ENCODE data around the gene SUPT5H. TPM values are rescaled to one million over a fixed set of nuclear protein-coding genes. Genes with fewer than 3 reads are reported as not detected.

SUPT5H gene
- total RNA-seq (10 to 100 TPM; 65.0 to 96.6 (median 84.3) TPM), polyA plus RNA-seq (100 to 1,000 TPM in 1 of 2 donors, 10 to 100 TPM in 1; 56.2 to 149 TPM)
- long read RNA-seq, donor 1, transcript SUPT5H-218 (2 exons, 718 nt), result major isoform, 23 of 37 reads
- long read RNA-seq, donor 1, partial matches to known transcripts, result 12 of 37 reads
- long read RNA-seq, donor 1, other reads (novel, unspliced or antisense), result 2 of 37 reads
- long read RNA-seq, donor 2, transcript SUPT5H-218 (2 exons, 718 nt), result major isoform, 22 of 40 reads
- long read RNA-seq, donor 2, partial matches to known transcripts, result 17 of 40 reads
- long read RNA-seq, donor 2, other reads (novel, unspliced or antisense), result 1 of 40 reads
- long read RNA-seq, donor 3, partial matches to known transcripts, result 16 of 23 reads
- long read RNA-seq, donor 3, other reads (novel, unspliced or antisense), result 4 of 23 reads

DNA sequence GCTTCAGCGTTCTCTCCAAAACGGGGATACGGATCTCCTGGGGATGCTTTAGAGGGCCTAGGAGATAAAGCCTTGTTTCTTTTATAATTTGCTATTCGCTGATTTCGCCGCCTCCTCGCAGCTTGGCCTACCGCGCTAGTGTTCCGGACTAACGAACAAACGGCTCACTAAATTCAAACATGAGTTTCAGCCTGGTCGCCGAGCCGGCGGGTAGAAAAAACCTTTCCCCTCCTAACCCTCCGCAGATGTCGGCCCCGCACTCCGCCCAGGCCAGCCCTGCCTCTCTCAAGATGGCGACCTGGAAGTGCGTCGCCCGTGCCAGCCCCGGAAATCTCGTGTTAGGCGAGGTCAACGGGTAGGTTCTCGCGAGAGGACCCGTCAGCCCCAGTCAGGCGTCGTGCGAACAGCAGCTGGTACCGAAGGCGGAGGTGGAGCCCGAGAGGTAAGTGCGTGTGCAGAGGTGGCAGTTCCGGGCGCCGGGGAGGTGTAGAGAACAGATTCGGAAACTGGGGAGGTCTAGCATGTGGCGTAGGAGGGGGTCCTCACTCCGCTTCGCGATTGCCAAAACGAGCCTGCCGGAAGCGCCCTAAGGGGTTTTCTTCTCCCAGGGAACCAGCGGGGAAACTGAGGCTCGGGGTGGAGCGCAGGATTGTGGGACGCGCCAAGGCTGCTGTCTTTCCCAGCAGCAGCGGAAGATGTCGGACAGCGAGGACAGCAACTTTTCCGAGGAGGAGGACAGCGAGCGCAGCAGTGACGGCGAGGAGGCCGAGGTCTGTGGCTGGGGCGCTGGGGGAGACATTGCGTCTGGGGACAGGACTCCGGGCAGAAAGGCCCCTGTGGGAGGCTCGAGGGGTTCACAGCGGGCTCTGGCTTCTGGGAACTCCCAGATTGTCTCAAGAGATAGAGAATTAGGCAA, at the start of gene SUPT5H:
Gene SUPT5H, plus strand, starts transcription at position 387 of the 916 bp plus-strand sequence. Its CDS starts 309 bp downstream, at position 696.
- peak; percentile 98 to 99 (median 99) for ATAC-seq
- WGBS, 2 donors, result 0% methylated on average over 68 of the region's 68 CpGs
- DNase-seq, result peak; percentile 96 to 98
- Histone ChIP-seq H3K36me3 (peaks cover 0 to 30% (median 3%) of the 10 kb centered on the region in 9 donors), H3K27me3 (no peaks in the 10 kb centered on the region), H3K27ac (peak within 1 kb of the TSS; percentile 70 to 97 (median 93)), H3K4me1 (peaks cover 6 to 48% (median 35%) of the 10 kb centered on the region in 9 donors), H3K4me3 (peak within 1 kb of the TSS; percentile 72 to 97 (median 84)), H3K9me3 (no peaks in the 10 kb centered on the region)
- intact Hi-C loops (cut with DNase I), result loop anchor here in 3 of 10 donors (2.0 to 10.0 kb wide), 5 partner anchors 33 to 103 kb away; partner anchors contain the start of genes EID2B (in 2 of the 3), MED29 (in 1 of the 3), PAF1 (in 1 of the 3) and PLEKHG2 (in 1 of the 3)
- TF ChIP-seq, protein P1, sequence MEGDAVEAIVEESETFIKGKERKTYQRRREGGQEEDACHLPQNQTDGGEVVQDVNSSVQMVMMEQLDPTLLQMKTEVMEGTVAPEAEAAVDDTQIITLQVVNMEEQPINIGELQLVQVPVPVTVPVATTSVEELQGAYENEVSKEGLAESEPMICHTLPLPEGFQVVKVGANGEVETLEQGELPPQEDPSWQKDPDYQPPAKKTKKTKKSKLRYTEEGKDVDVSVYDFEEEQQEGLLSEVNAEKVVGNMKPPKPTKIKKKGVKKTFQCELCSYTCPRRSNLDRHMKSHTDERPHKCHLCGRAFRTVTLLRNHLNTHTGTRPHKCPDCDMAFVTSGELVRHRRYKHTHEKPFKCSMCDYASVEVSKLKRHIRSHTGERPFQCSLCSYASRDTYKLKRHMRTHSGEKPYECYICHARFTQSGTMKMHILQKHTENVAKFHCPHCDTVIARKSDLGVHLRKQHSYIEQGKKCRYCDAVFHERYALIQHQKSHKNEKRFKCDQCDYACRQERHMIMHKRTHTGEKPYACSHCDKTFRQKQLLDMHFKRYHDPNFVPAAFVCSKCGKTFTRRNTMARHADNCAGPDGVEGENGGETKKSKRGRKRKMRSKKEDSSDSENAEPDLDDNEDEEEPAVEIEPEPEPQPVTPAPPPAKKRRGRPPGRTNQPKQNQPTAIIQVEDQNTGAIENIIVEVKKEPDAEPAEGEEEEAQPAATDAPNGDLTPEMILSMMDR (IDR thresholded peaks at IDR 0.05), result no peak

DNA sequence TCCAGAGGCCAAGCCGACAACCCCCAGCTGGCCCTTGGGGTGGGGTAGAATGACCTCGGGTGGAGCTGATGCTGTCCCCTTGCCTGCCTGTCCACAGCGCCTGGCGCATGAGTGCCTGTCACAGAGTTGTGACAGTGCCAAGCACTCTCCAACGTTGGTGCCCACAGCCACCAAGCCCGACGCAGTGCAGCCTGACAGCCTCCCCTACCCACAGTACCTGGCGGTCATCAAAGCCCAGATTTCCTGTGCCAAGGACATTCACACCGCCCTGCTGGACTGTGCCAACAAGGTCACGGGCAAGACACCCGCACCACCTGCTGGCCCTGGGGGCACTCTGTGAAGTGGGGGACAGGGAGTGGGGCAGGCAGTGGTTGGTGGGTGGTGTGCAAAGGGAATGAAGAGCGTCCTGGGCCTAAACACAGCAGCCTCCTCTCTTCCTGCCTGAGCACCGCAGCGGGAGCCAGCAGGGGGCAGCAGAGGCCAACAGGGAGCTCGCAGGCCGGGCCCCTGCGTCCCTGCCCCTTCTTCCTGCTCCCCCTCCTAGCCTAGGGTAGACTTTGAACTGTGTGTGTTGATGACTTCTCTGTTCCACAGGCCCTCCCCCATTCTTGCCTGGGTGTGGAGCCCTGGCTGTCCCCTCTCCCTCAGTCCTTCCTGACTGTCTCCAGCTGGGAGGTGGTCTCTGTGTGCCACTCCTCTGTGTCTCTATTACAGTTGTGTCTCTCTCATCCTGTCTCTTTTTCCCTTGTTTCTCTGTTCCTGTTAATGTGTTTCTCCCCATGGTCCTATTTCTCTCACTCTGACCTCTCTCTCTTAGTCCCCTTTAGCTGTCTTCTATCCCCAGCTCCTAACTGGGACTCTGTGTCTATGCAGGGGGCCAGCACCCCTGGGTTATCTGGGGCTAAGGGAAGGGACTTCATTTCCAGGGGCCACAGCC, 47.8 kb upstream of the SUPT5H start:
- H3K27me3 ChIP-seq, result no peaks in the 10 kb centered on the region
- H3K4me3 ChIP-seq, result peak overlapping the region in 3 of 10 donors; percentile 3 to 28 (median 21)
- DNase-seq (peak; percentile 88 to 93), ATAC-seq (peak; percentile 77 to 87 (median 84))
- H3K4me1 ChIP-seq, result peaks cover 12 to 59% (median 31%) of the 10 kb centered on the region in 9 donors
- peaks cover 0 to 58% (median 9%) of the 10 kb centered on the region in 9 donors for H3K36me3 ChIP-seq
- peak overlapping the region; percentile 32 to 97 (median 78) for H3K27ac ChIP-seq
- WGBS, 2 donors, result 23 to 30% methylated on average over 15 to 17 of the region's 17 CpGs
- intact Hi-C loops (cut with DNase I), result loop anchor here in 6 of 10 donors (1.0 to 5.0 kb wide), 5 partner anchors 13 to 140 kb away; partner anchors contain the start of genes EID2B (in 3 of the 6) and PLEKHG2 (in 1 of the 6)
- TF ChIP-seq, protein P1 (IDR thresholded peaks at IDR 0.05), result peak; percentile 95 to 99 (median 98)
- no peaks in the 10 kb centered on the region for H3K9me3 ChIP-seq

DNA sequence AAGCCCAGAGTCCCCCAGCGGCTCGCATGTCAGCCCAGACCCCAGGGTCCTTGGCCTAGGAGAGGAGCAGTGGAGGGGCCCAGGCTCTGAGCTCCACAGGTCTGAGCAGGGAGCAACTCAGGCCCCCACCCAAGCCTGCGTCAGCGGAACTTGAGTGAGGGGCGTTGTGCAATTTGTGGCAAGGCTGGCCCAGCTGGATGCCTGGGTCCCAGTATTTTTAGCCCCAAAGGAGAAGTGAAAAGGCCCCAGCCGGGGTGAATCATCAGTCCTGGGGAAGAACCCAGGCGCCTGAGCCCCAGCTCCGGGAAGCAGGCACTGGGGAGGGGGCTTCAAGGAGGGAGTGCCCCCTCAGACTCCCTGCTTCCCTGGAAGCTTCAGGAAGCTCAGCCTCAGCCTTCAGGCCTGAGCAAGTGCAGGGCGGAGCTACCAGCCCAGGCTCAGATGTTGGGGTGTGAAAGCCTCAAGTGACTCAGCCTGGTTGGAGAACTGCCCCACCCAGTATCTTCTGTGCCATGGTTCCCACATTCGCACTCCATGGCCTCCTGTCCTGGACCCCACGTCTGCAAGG, 47.0 kb upstream of the SUPT5H start:
- TF ChIP-seq, protein P1 (IDR thresholded peaks at IDR 0.05), result no peak
- intact Hi-C loops (cut with DNase I), result loop anchor here in 5 of 10 donors (1.0 to 5.0 kb wide), 3 partner anchors 13 to 139 kb away; partner anchors contain the start of gene EID2B (in 3 of the 5)
- H3K4me1 ChIP-seq, result peaks cover 12 to 64% (median 30%) of the 10 kb centered on the region in 9 donors
- peaks cover 0 to 50% (median 9%) of the 10 kb centered on the region in 9 donors for H3K36me3 ChIP-seq
- H3K27ac ChIP-seq, result peak overlapping the region; percentile 32 to 97 (median 78)
- ATAC-seq (peak in 6 of 8 donors; percentile 6 to 23 (median 10)), DNase-seq (peak; percentile 66 to 69)
- no peaks in the 10 kb centered on the region for H3K27me3 ChIP-seq
- peak overlapping the region in 2 of 10 donors; percentile 21 to 28 for H3K4me3 ChIP-seq
- H3K9me3 ChIP-seq, result no peaks in the 10 kb centered on the region
- WGBS, 2 donors, result 79 to 85% methylated on average over 11 of the region's 11 CpGs

All from heart right ventricle (tissue), 16 donors.